ENCODE measurements around the gene BIK. TPM values are rescaled to one million over a fixed set of nuclear protein-coding genes. Genes with fewer than 3 reads are reported as not detected.
A peak's percentile ranks its signal among the peaks of the same experiment; 100 is the strongest.

BIK gene
- total and polyA plus RNA-seq, 12 donors: 0.28 to 0.88 (median 0.57) TPM; not detected in 5

GRCh38 chr22:43153899-43154298 is 43.3 kb downstream of the BIK start:
- WGBS, 2 donors: 71 to 81% methylated on average over 9 of the region's 9 CpGs
- intact Hi-C loops (cut with DNase I): no loop called here
- Histone ChIP-seq H3K36me3 (peaks cover 0 to 17% (median 0%) of the 10 kb centered on the region in 9 donors), H3K27ac (peak overlapping the region in 2 of 10 donors; percentile 10 to 64), H3K9me3 (no peaks in the 10 kb centered on the region), H3K4me1 (peaks cover 7 to 70% (median 23%) of the 10 kb centered on the region in 9 donors), H3K27me3 (no peaks in the 10 kb centered on the region), H3K4me3 (peak overlapping the region in 1 of 10 donors; percentile 28)
- DNase-seq: no peak
- no peak for TF ChIP-seq CTCF (IDR thresholded peaks at IDR 0.05)
- no peak for ATAC-seq

GRCh38 chr22:43154887-43155536 is 44.5 kb downstream of the BIK start:
- WGBS, 2 donors: 87 to 88% methylated on average over 27 of the region's 27 CpGs
- H3K36me3 ChIP-seq: peaks cover 0 to 20% (median 0%) of the 10 kb centered on the region in 9 donors
- peaks cover 7 to 69% (median 28%) of the 10 kb centered on the region in 9 donors for H3K4me1 ChIP-seq
- no peak for TF ChIP-seq CTCF (IDR thresholded peaks at IDR 0.05)
- no peaks in the 10 kb centered on the region for H3K9me3 ChIP-seq
- intact Hi-C loops (cut with DNase I): no loop called here
- H3K4me3 ChIP-seq: peak overlapping the region in 1 of 10 donors; percentile 28
- DNase-seq (no peak), ATAC-seq (no peak)
- H3K27ac ChIP-seq: peak overlapping the region in 1 of 10 donors; percentile 64
- no peaks in the 10 kb centered on the region for H3K27me3 ChIP-seq

- WGBS, 2 donors: 85 to 89% methylated on average over 5 of the region's 5 CpGs
- Histone ChIP-seq H3K4me1 (peaks cover 6 to 64% (median 29%) of the 10 kb centered on the region in 9 donors), H3K9me3 (no peaks in the 10 kb centered on the region), H3K4me3 (no peak overlapping the region), H3K27ac (peak overlapping the region in 1 of 10 donors; percentile 64), H3K27me3 (no peaks in the 10 kb centered on the region), H3K36me3 (peaks cover 0 to 24% (median 0%) of the 10 kb centered on the region in 9 donors)
- ATAC-seq (no peak), DNase-seq (no peak)
- TF ChIP-seq CTCF (IDR thresholded peaks at IDR 0.05): no peak
- intact Hi-C loops (cut with DNase I): no loop called here
Measured at GRCh38 chr22:43155789-43156188, 45.2 kb downstream of the BIK start.

- H3K27me3 ChIP-seq: no peaks in the 10 kb centered on the region
- no peak overlapping the region for H3K27ac ChIP-seq
- peaks cover 4 to 60% (median 26%) of the 10 kb centered on the region in 9 donors for H3K4me1 ChIP-seq
- H3K4me3 ChIP-seq: no peak overlapping the region
- ATAC-seq (no peak), DNase-seq (no peak)
- H3K9me3 ChIP-seq: no peaks in the 10 kb centered on the region
- 84% methylated on average over 12 of the region's 12 CpGs for WGBS, 2 donors
- no peak for TF ChIP-seq CTCF (IDR thresholded peaks at IDR 0.05)
- intact Hi-C loops (cut with DNase I): no loop called here
- H3K36me3 ChIP-seq: peaks cover 0 to 30% (median 0%) of the 10 kb centered on the region in 9 donors
Measured at GRCh38 chr22:43156413-43156812, 45.9 kb downstream of the BIK start.

Data from heart right ventricle (tissue), 16 donors.